RWPE1 (cell line): ENCODE results near the gene RCBTB2.

Experiments used
- CTCF ChIA-PET: fragments of 350-600 bp; sonication (Branson Sonifier 250); formaldehyde crosslinking; extraction: SDS; loops from one replicate; lab custom pipeline; 2021; lab: Yijun Ruan, JAX
- POLR2A ChIA-PET: fragments of 400-600 bp; formaldehyde crosslinking; extraction: SDS; loops from one replicate; lab custom pipeline; 2020; ENCODE audit warnings: antibody characterized with exemption; ENCODE audit not compliant: low non-redundant PET; lab: Yijun Ruan, JAX
- DNase-seq: peaks from one replicate; pipeline ENCODE4 v3.0.0; 2012; ENCODE audit warnings: low spot score
- H3K27ac ChIP-seq: fragments of 450-650 bp; 2 replicates; pipeline ENCODE4 v1.5.1; 2017
- TF ChIP-seq, protein P1 (sequence below): fragments of 450-650 bp; conservative IDR thresholded peaks from 2 replicates; pipeline ENCODE4 v1.5.1; 2017; ENCODE audit warnings: low read depth, mild to moderate bottlenecking

RCBTB2 gene

DNA sequence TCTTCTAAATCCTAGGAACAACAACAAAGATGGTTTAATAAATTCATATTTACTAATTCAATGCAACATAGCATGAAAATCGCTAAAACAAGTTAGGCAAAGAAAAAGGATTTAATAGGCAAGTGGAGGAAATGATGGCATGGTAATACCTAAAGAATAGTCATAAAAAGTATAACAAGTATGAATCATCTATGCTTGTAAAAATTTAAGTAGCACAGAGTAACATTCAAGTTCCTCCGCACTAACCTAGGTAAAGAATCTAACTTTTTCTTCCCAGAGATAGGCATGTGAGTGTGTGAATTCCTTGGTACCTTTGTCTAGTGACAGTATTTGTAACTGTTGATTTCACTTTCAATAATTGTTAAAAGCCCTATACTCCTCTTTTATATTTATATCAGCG lies 42.6 kb downstream of the RCBTB2 start:
- no peak overlapping the region for H3K27ac ChIP-seq
- ChIA-PET POLR2A (no interaction called here), CTCF (no interaction called here)
- DNase-seq = no peak
- TF ChIP-seq, protein P1, sequence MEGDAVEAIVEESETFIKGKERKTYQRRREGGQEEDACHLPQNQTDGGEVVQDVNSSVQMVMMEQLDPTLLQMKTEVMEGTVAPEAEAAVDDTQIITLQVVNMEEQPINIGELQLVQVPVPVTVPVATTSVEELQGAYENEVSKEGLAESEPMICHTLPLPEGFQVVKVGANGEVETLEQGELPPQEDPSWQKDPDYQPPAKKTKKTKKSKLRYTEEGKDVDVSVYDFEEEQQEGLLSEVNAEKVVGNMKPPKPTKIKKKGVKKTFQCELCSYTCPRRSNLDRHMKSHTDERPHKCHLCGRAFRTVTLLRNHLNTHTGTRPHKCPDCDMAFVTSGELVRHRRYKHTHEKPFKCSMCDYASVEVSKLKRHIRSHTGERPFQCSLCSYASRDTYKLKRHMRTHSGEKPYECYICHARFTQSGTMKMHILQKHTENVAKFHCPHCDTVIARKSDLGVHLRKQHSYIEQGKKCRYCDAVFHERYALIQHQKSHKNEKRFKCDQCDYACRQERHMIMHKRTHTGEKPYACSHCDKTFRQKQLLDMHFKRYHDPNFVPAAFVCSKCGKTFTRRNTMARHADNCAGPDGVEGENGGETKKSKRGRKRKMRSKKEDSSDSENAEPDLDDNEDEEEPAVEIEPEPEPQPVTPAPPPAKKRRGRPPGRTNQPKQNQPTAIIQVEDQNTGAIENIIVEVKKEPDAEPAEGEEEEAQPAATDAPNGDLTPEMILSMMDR = no peak

DNA sequence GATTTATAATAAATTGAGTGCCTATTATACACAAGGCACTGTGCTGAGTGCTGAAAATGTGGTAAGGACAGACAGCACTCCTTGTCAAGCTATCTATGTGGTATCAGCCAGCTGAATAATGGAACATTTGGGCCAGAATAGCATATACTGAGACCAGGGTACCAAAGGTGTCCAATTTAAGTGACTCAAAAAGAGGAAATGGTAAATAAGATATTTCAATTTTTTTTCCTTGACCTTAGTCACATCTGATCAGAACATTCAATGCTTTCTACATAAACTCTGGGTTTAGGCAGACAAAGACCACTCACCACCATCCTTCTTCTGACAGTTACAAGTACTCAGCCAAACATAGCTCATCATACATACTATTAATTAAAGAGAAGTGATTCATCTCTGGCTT lies 43.2 kb downstream of the RCBTB2 start:
- no peak overlapping the region for H3K27ac ChIP-seq
- TF ChIP-seq, protein P1 = no peak
- ChIA-PET CTCF (no interaction called here), POLR2A (no interaction called here)
- no peak for DNase-seq

DNA sequence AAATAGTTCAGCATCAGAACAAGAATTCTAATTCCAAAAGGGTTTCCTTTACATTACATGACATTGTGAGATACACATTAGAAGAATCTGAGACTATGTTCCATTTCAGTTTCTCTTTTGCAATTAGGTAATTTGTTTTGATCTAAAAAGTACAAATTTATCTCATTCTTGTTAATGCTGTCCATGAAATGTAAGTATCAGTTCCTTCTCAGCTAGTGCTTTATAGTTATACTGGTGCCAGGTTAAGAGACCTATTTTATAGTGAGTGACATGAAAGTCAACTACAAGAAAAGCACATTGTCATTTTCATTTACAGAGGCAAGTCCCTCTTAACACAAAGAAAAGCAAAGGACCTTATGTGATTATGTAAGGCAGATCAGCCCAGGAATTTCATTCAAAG lies 43.9 kb downstream of the RCBTB2 start:
- no peak overlapping the region for H3K27ac ChIP-seq
- ChIA-PET POLR2A (no interaction called here), CTCF (no interaction called here)
- TF ChIP-seq, protein P1 = no peak
- no peak for DNase-seq

DNA sequence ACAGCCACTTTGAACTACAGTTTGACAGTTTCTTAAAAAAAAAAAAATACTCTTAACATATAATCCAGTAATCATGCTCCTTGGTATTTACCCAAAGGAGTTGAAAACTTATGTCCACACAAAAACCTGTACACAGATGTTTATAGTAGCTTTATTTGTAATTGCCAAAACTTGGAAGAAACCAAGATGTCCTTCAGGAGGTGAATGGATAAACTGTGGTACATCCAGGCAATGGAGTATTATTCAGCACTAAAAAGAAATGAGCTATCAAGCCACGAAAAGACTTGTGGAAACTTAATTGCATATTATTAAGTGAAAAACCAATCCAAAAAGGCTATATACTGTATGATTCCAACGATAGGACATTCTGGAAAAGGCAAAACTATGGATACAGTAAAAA lies 44.9 kb downstream of the RCBTB2 start:
- ChIA-PET CTCF (no interaction called here), POLR2A (no interaction called here)
- H3K27ac ChIP-seq = no peak overlapping the region
- no peak for DNase-seq
- TF ChIP-seq, protein P1 = no peak

DNA sequence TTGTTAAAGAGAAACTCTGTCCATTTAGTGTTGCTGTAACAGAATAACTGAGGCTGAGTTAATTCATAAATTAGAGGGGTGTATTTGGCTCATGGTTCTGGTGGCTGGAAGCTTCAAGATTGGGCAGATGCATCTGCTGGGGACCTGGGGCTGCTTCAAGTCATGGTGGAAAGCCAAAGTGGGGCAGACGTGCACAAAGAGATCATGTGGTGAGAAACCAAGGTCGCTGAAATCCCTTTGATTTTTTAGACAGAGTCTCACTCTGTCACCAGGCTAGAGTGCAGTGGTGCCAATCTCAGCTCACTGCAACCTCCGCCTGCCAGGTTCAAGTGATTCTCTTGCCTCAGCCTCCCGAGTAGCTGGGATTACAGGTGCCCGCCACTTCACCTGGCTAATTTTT lies 46.0 kb downstream of the RCBTB2 start:
- no peak for DNase-seq
- TF ChIP-seq, protein P1 = no peak
- ChIA-PET POLR2A (no interaction called here), CTCF (no interaction called here)
- no peak overlapping the region for H3K27ac ChIP-seq

DNA sequence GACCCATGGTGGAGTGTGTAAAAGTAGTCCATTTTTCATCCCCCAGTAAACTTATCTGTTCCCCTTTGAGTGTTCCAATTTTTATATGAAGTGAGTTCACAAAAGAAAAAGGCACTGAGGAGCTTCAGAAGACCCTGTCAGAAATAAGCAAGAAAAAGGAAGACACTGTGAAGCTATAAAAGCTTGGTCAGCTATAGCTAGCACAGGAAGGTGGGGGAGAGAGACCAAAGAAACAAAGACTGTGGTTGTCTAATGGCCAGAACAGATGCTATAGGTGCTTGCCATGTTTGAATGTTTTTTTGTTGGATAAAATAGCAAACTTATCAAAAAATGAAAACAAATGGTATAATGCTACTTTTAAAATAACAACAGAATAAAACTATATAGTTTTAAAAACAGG lies 46.5 kb downstream of the RCBTB2 start:
- TF ChIP-seq, protein P1 = no peak
- no peak for DNase-seq
- CTCF ChIA-PET = interaction anchor here (0.6 kb wide), 1 partner anchor 424 kb away, joined by 3 read pairs; no protein-coding TSS in a partner anchor
- H3K27ac ChIP-seq = no peak overlapping the region
- POLR2A ChIA-PET = interaction anchor here (0.6 kb wide), 1 partner anchor 84 kb away, joined by 3 read pairs; no protein-coding TSS in a partner anchor
